HG02678 (cell line): ENCODE measurements around the gene OR2V1.

ENCODE experiments used
- ATAC-seq: cut with Tn5 transposase; IDR thresholded peaks from one replicate; pipeline ENCODE4 v1.9.1; 2021; ENCODE audit warnings: mild to moderate bottlenecking, moderate library complexity; ENCODE audit not compliant: unreplicated experiment

OR2V1 gene

GRCh38 chr5:181084621-181085195 is 46.3 kb downstream of the OR2V1 start:
- no peak for ATAC-seq

- no peak for ATAC-seq
Measured at GRCh38 chr5:181081989-181082388, 49.0 kb downstream of the OR2V1 start.

GRCh38 chr5:181076920-181077319 is 54.0 kb downstream of the OR2V1 start:
- no peak for ATAC-seq
